K562 (cell line): ENCODE measurements around the gene KDM2B. TPM values are rescaled to one million over a fixed set of nuclear protein-coding genes. Genes with fewer than 3 reads are reported as not detected.
A peak's percentile ranks its signal among the peaks of the same experiment; 100 is the strongest.

Source experiments
- CTCFL ChIP-seq: IDR thresholded peaks from 2 replicates; pipeline ENCODE4 v1.6.1; 2011; ENCODE audit warnings: borderline replicate concordance, low read depth, mild to moderate bottlenecking, moderate library complexity, low read length; ENCODE audit not compliant: insufficient read depth, poor library complexity, severe bottlenecking
- ESRRA ChIP-seq: fragments of 450-650 bp; IDR thresholded peaks from 2 replicates; pipeline ENCODE4 v1.6.1; 2014; ENCODE audit warnings: low read depth, mild to moderate bottlenecking, moderate library complexity, borderline replicate concordance
- KDM4B ChIP-seq, 2 experiments: fragments of 450-650 bp in 1 of 2; sonication (generic) in 1 of 2; IDR thresholded peaks; 2 replicates each; pipeline ENCODE4 v1.6.1; 2016 to 2017; ENCODE audit warnings: borderline replicate concordance in 2 of 2, antibody characterized with exemption in 1 of 2, low read depth in 1 of 2, mild to moderate bottlenecking in 1 of 2
- MLLT1 ChIP-seq, 2 experiments: fragments of 450-650 bp; IDR thresholded peaks; 2 replicates each; pipeline ENCODE4 v1.6.1; 2016
- PTTG1 ChIP-seq: fragments of 450-650 bp; IDR thresholded peaks from 2 replicates; pipeline ENCODE4 v1.6.1; 2016; ENCODE audit warnings: low read depth, mild to moderate bottlenecking, missing genetic modification characterization, missing compliant biosample characterization
- SAP30 ChIP-seq: fragments of 200-600 bp; sonication (generic); IDR thresholded peaks from 2 replicates; pipeline ENCODE4 v1.6.1; 2012; ENCODE audit warnings: borderline replicate concordance, low read depth, mild to moderate bottlenecking, moderate library complexity, low read length, control low read depth, inconsistent platforms; ENCODE audit not compliant: insufficient read depth, poor library complexity, severe bottlenecking
- SRF ChIP-seq, 2 experiments: fragments of 250-450, 450-650 bp in 1 of 2; sonication (Bioruptor Pico) in 1 of 2; sonication (generic) in 1 of 2; formaldehyde crosslinking; IDR thresholded peaks; 2 replicates each; pipeline versions ENCODE4 v1.5.0 to v1.5.1; 2020 to 2022; ENCODE audit warnings: mild to moderate bottlenecking in 1 of 2, missing genetic modification reagents in 1 of 2
- TBP ChIP-seq: optimal IDR thresholded peaks from 2 replicates; pipeline ENCODE3; 2011; ENCODE audit warnings: low read depth, low read length, improper control_type of control experiment
- ZBTB40 ChIP-seq, 2 experiments: fragments of 450-650 bp in 1 of 2; sonication (generic) in 1 of 2; formaldehyde crosslinking in 1 of 2; IDR thresholded peaks; 2 replicates each; pipeline versions ENCODE4 v1.7.1 to v1.9.0; 2016 to 2022; ENCODE audit warnings: inconsistent platforms in 1 of 2, mild to moderate bottlenecking in 1 of 2, missing genetic modification reagents in 1 of 2
- polyA plus RNA-seq, 8 experiments: library from polyadenylated mRNA; depleted of rRNA in 4 of 8; stranded (reverse) in 5 of 8; unstranded in 3 of 8; fragments of >200 nt; fragmentation: Nextera tagmentation in 2 of 8; fragmentation: Illumina TruSeq in 1 of 8; extraction: Ambion mirVana in 2 of 8; extraction: Trizol in 1 of 8; gene quantifications; 2 replicates each; pipeline versions ENCODE4 v1.2.1 to v1.2.3, GENCODE V29; 2011 to 2014; ENCODE audit warnings: inconsistent platforms in 1 of 8, missing spikeins in 1 of 8
- total RNA-seq, 7 experiments: library from RNA; depleted of rRNA in 6 of 7; stranded (reverse); fragments of >200 nt in 6 of 7; fragmentation: Illumina TruSeq in 2 of 7; extraction: Trizol in 2 of 7; gene quantifications; 2 replicates each; pipeline versions ENCODE4 v1.2.1 to v1.2.3, GENCODE V29; 2011 to 2021; ENCODE audit warnings: low replicate concordance in 1 of 7

Gene KDM2B
- total and polyA plus RNA-seq, 9 of the 15 experiments (the other 6 are each of a cell fraction or from before 2014, with no cell fraction given) = 7.4 to 50.5 (median 22.5) TPM

- TF ChIP-seq ZBTB40 (IDR thresholded peaks at IDR 0.05) (peak; percentile 94), ZBTB40 (CRISPR knock-in tag; IDR thresholded peaks at IDR 0.05) (no peak), MLLT1 (IDR thresholded peaks at IDR 0.05) (0 out of 4 replicates have a peak, but pooled peaks have one; percentile 10 to 12), KDM4B (IDR thresholded peaks at IDR 0.05; ENCODE audit: borderline replicate concordance in 2 of 2, low read depth in 1 of 2) (peak in 1 of 2 experiments; percentile 47; a peak in 1 of 4 replicates), SRF (CRISPR knock-in tag; IDR thresholded peaks at IDR 0.05) (peak in 1 of 2 experiments; percentile 68; a peak in 2 of 4 replicates), PTTG1 (no peak), SAP30 (peak; percentile 52), ESRRA (peak; percentile 22; the same call in 1 of the 2 replicates), CTCFL (no peak), TBP (peak; percentile 94)
Observed at GRCh38 chr12:121399391-121400331, 181.2 kb downstream of the KDM2B start, which contains the start of gene RNF34 (continued).
